Mucosa of gallbladder (tissue), 1 donor: Measurements from ENCODE around the gene GPD1L. TPM values are rescaled to one million over a fixed set of nuclear protein-coding genes. Genes with fewer than 3 reads are reported as not detected.
"Not testable (repeated sequence)": the region's sequence is repeated elsewhere in the genome, so short reads cannot be mapped to it uniquely, and the experiment has no call there.

Experiments
- DNase-seq: peaks from one replicate; pipeline ENCODE4 v3.0.0-alpha.2; 2020; ENCODE audit warnings: low spot score
- total RNA-seq: library from RNA; stranded (reverse); gene quantifications from one replicate; pipeline ENCODE4 v1.2.1, GENCODE V29; 2021
- donor health status: DM: no; HTN: no; CAD: no.

GPD1L gene
- total RNA-seq, 1 donor from 2014 or later: 31.1 TPM

- peak; percentile 16 for DNase-seq
Measured at GRCh38 chr3:32105291-32106131, 909 bp upstream of the GPD1L start.

- DNase-seq: peak; percentile 25
Measured at GRCh38 chr3:32106929-32107362, 526 bp downstream of the GPD1L start.

GRCh38 chr3:32108224-32108623 is 1.8 kb downstream of the GPD1L start:
- not testable (repeated sequence) for DNase-seq

GRCh38 chr3:32109256-32109655 is 2.8 kb downstream of the GPD1L start:
- peak; percentile 78 for DNase-seq

GRCh38 chr3:32110233-32110760 is 3.9 kb downstream of the GPD1L start:
- DNase-seq: no peak

- no peak for DNase-seq
Measured at GRCh38 chr3:32111560-32111959, 5.1 kb downstream of the GPD1L start.

- no peak for DNase-seq
Measured at GRCh38 chr3:32113566-32113965, 7.1 kb downstream of the GPD1L start.

GRCh38 chr3:32113981-32114545 is 7.6 kb downstream of the GPD1L start:
- no peak for DNase-seq

GRCh38 chr3:32114546-32115386 is 8.3 kb downstream of the GPD1L start:
- peak; percentile 30 for DNase-seq

- DNase-seq: no peak
Measured at GRCh38 chr3:32117320-32117719, 10.9 kb downstream of the GPD1L start.

GRCh38 chr3:32118215-32118614 is 11.8 kb downstream of the GPD1L start:
- DNase-seq: no peak

GRCh38 chr3:32120471-32120870 is 14.1 kb downstream of the GPD1L start:
- no peak for DNase-seq

- no peak for DNase-seq
Measured at GRCh38 chr3:32121137-32121536, 14.7 kb downstream of the GPD1L start.

- DNase-seq: no peak
Measured at GRCh38 chr3:32123620-32124019, 17.2 kb downstream of the GPD1L start.

- no peak for DNase-seq
Measured at GRCh38 chr3:32125012-32125411, 18.6 kb downstream of the GPD1L start.

GRCh38 chr3:32126305-32127015 is 20.0 kb downstream of the GPD1L start:
- DNase-seq: no peak

GRCh38 chr3:32127219-32127826 is 20.9 kb downstream of the GPD1L start:
- no peak for DNase-seq

- DNase-seq: no peak
Measured at GRCh38 chr3:32128936-32129335, 22.5 kb downstream of the GPD1L start.

GRCh38 chr3:32129832-32130231 is 23.4 kb downstream of the GPD1L start:
- DNase-seq: no peak

GRCh38 chr3:32132121-32132520 is 25.7 kb downstream of the GPD1L start:
- no peak for DNase-seq

- no peak for DNase-seq
Measured at GRCh38 chr3:32132706-32133105, 26.3 kb downstream of the GPD1L start.
